Measurements from ENCODE around the gene ATAD3B. TPM values are rescaled to one million over a fixed set of nuclear protein-coding genes. Genes with fewer than 3 reads are reported as not detected.
"Not testable (repeated sequence)": the region's sequence is repeated elsewhere in the genome, so short reads cannot be mapped to it uniquely, and the experiment has no call there.

The ATAD3B gene
- total RNA-seq, 1 donor from 2014 or later, result 44.3 TPM

DNA sequence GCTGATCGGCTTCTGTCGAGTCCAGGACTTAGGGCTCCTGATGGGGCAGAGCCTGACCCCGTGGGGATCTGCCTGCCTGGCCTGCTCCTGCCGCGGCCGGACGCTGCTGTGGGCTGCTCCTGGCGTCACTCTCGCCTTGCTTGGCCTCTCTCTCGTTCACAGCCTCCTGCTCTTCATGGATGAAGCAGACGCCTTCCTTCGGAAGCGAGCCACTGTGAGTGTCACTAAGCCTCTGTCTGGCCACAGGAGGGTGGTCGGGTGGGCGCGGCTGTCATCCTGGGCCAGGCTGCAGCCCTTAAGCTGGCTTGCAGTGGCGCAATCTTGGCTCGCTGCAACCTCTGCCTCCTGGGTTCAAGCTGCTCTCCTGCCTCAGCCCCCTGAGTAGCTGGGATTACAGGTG lies 16.1 kb downstream of the ATAD3B start:
- TF ChIP-seq, protein P1, sequence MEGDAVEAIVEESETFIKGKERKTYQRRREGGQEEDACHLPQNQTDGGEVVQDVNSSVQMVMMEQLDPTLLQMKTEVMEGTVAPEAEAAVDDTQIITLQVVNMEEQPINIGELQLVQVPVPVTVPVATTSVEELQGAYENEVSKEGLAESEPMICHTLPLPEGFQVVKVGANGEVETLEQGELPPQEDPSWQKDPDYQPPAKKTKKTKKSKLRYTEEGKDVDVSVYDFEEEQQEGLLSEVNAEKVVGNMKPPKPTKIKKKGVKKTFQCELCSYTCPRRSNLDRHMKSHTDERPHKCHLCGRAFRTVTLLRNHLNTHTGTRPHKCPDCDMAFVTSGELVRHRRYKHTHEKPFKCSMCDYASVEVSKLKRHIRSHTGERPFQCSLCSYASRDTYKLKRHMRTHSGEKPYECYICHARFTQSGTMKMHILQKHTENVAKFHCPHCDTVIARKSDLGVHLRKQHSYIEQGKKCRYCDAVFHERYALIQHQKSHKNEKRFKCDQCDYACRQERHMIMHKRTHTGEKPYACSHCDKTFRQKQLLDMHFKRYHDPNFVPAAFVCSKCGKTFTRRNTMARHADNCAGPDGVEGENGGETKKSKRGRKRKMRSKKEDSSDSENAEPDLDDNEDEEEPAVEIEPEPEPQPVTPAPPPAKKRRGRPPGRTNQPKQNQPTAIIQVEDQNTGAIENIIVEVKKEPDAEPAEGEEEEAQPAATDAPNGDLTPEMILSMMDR (conservative IDR thresholded peaks at IDR 0.05), result no peak
- no peak overlapping the region for H3K27ac Mint-ChIP-seq
- peaks cover 13% of the 10 kb centered on the region for H3K36me3 Mint-ChIP-seq
- H3K27me3 Mint-ChIP-seq, result no peaks in the 10 kb centered on the region
- DNase-seq (ENCODE audit: extremely low spot score, unreplicated experiment), result no peak
- H3K4me1 Mint-ChIP-seq (ENCODE audit: unreplicated experiment), result no peaks in the 10 kb centered on the region
- H3K9me3 Mint-ChIP-seq, result no peaks in the 10 kb centered on the region
- no peak overlapping the region for H3K4me3 Mint-ChIP-seq

DNA sequence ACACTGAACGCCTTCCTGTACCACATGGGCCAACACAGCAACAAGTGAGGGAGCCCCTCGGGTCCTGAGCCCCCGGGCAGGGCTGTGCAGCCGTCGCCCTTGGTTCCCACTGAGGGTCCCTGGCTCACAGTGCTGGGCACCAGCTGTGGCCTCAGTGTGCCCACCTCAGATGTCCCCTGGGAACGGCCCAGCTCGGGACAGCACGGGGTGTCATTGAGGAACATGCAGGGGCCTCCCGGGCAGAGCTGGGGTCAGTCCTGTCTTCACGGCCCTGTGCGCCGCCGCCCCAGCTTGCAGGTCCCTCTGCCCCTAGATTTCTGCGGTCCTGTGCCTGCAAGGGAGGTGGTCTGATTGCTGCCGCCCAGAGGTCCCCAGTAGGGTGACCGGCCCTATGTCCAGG lies 17.7 kb downstream of the ATAD3B start:
- TF ChIP-seq, protein P1 (conservative IDR thresholded peaks at IDR 0.05), result no peak
- DNase-seq (ENCODE audit: extremely low spot score, unreplicated experiment), result no peak
- no peaks in the 10 kb centered on the region for H3K9me3 Mint-ChIP-seq
- H3K27ac Mint-ChIP-seq, result no peak overlapping the region
- no peak overlapping the region for H3K4me3 Mint-ChIP-seq
- no peaks in the 10 kb centered on the region for H3K4me1 Mint-ChIP-seq (ENCODE audit: unreplicated experiment)
- peaks cover 25% of the 10 kb centered on the region for H3K36me3 Mint-ChIP-seq
- no peaks in the 10 kb centered on the region for H3K27me3 Mint-ChIP-seq

DNA sequence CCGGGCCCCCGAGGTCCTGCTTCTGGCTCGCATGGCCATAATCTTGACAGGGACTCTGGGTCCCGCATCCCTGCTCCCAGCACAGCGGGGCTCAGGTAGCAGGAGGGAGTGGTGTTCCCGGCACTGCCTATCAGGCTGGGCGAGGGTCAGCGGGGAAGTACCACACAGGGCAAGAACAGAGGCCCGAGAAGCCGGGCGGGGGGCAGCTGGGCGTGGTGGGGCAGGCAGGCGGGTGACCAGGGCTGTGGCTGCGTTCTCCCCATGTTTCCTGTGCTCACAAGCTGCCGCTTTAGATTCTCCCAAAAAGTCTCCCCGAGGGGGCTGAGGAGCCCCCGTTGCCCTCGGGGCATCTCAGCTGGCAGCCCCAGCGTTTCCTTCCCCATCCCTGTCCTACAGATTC lies 18.3 kb downstream of the ATAD3B start:
- Mint-ChIP-seq H3K9me3 (no peaks in the 10 kb centered on the region), H3K27me3 (no peaks in the 10 kb centered on the region), H3K27ac (no peak overlapping the region), H3K4me1 (ENCODE audit: unreplicated experiment) (no peaks in the 10 kb centered on the region), H3K36me3 (peaks cover 25% of the 10 kb centered on the region), H3K4me3 (no peak overlapping the region)
- TF ChIP-seq, protein P1 (conservative IDR thresholded peaks at IDR 0.05), result no peak
- no peak for DNase-seq (ENCODE audit: extremely low spot score, unreplicated experiment)

DNA sequence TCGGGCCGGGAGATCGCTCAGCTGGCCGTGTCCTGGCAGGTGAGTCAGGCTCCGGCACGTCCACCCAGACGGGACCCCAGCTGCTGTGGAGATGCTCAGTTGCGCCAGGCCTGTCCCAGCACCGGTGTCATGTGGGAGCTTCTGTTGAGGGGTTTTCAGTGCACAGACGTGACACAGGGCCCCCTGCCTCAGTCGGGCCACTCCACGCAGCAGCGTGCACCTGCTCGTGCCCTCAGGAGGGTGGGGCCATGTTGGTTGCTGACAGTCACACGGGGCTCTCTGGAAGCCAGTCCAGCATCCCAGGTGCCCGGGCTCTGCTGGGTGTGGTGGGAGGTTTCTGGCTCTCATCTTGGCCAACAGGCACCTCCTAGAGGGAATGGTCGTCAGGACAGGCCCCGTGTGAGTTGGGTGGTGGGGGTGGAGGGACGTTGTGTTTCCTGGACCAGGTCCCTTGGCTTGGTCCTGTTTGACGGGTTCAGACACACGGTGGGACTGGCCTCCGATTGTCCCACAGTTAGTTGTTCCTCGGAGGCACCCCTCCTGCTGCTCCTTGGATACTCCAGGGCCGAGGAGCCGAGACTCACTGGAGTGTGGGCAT lies 19.2 kb downstream of the ATAD3B start:
- Mint-ChIP-seq H3K36me3 (peaks cover 25% of the 10 kb centered on the region), H3K27me3 (no peaks in the 10 kb centered on the region), H3K27ac (no peak overlapping the region), H3K4me3 (no peak overlapping the region), H3K4me1 (ENCODE audit: unreplicated experiment) (no peaks in the 10 kb centered on the region), H3K9me3 (no peaks in the 10 kb centered on the region)
- TF ChIP-seq, protein P1 (conservative IDR thresholded peaks at IDR 0.05), result no peak
- DNase-seq (ENCODE audit: extremely low spot score, unreplicated experiment), result no peak

DNA sequence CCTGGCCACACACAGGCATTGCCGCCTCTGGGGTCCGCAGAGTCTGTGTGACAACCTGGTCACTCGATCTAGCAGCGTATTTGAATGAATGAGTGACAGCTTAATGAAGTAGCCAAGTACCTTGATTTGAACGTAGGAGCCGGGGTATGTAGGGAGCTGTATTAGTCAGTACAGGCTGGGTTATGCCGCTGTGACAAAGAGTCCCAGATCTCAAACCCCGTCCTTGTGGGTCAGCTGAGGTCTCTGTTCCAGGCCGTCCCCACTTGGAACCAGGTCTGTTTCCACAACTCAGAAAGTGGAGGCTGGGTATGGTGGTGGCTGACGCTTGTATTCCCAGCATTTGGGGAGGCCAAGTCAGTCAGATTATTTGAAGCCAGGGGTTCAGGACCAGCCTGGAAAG lies 20.0 kb downstream of the ATAD3B start:
- Mint-ChIP-seq H3K27ac (no peak overlapping the region), H3K36me3 (peaks cover 25% of the 10 kb centered on the region), H3K4me3 (no peak overlapping the region), H3K4me1 (ENCODE audit: unreplicated experiment) (no peaks in the 10 kb centered on the region), H3K9me3 (no peaks in the 10 kb centered on the region), H3K27me3 (no peaks in the 10 kb centered on the region)
- TF ChIP-seq, protein P1 (conservative IDR thresholded peaks at IDR 0.05), result no peak
- DNase-seq (ENCODE audit: extremely low spot score, unreplicated experiment), result no peak

DNA sequence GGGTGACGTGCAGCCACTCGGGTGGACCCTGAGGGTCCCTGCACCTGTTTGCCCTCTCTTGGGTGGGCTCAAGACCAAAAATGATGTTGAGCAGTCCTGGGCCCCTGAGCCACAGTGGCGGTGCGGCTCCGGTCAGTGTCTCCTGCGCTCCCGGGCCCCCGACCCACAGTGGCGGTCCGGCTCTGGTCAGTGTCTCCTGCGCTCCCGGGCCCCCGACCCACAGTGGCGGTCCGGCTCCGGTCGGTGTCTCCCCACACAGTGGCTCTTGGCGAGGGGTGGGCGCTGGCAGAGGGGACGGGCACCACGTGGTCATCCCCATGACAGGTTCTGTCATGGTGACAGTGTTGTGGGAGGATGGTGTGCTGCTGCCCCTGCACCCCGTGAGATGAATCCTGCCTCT lies 22.7 kb downstream of the ATAD3B start:
- not testable (repeated sequence) for H3K4me1 Mint-ChIP-seq (ENCODE audit: unreplicated experiment); H3K4me3 Mint-ChIP-seq; DNase-seq (ENCODE audit: extremely low spot score, unreplicated experiment); H3K27ac Mint-ChIP-seq; H3K9me3 Mint-ChIP-seq; H3K27me3 Mint-ChIP-seq
- H3K36me3 Mint-ChIP-seq, result peaks cover 25% of the 10 kb centered on the region

DNA sequence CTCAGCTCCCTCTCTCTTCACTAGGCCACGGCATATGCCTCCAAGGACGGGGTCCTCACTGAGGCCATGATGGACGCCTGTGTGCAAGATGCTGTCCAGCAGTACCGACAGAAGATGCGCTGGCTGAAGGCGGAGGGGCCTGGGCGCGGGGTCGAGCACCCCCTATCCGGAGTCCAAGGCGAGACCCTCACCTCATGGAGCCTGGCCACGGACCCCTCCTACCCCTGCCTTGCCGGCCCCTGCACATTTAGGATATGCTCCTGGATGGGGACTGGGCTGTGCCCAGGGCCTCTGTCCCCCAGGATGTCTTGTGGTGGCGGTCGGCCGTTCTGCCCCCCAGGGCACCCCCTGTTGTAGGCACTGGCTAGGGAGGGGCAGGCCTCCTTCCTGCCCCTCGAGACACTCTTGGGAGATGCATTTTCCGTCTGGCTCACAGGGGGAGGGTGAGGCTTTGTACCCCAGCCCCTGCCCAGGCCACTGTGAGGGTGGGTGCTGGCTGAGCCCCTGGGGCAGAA lies 24.0 kb downstream of the ATAD3B start:
- not testable (repeated sequence) for H3K27me3 Mint-ChIP-seq; H3K27ac Mint-ChIP-seq; H3K4me3 Mint-ChIP-seq; DNase-seq (ENCODE audit: extremely low spot score, unreplicated experiment); H3K4me1 Mint-ChIP-seq (ENCODE audit: unreplicated experiment); H3K9me3 Mint-ChIP-seq
- peaks cover 21% of the 10 kb centered on the region for H3K36me3 Mint-ChIP-seq
